ENCODE data around the gene EIF2S2.

Gene EIF2S2

GRCh38 chr20:34090645-34091044, 21.4 kb downstream of the EIF2S2 start:
- in situ Hi-C loops (cut with HindIII; ENCODE audit: low sequenced_read_pairs): no loop called here

GRCh38 chr20:34089655-34090345, 22.2 kb downstream of the EIF2S2 start:
- in situ Hi-C loops (cut with HindIII; ENCODE audit: low sequenced_read_pairs): no loop called here

GRCh38 chr20:34089175-34089479, 22.9 kb downstream of the EIF2S2 start:
- in situ Hi-C loops (cut with HindIII; ENCODE audit: low sequenced_read_pairs): no loop called here

- in situ Hi-C loops (cut with HindIII; ENCODE audit: low sequenced_read_pairs): no loop called here
These were observed 23.5 kb downstream of the EIF2S2 start for GRCh38 chr20:34088305-34089174.

- in situ Hi-C loops (cut with HindIII; ENCODE audit: low sequenced_read_pairs): no loop called here
These were observed 26.5 kb downstream of the EIF2S2 start for GRCh38 chr20:34085544-34086040.

GRCh38 chr20:34084227-34084923, 27.7 kb downstream of the EIF2S2 start:
- in situ Hi-C loops (cut with HindIII; ENCODE audit: low sequenced_read_pairs): no loop called here

GRCh38 chr20:34083781-34084180, 28.3 kb downstream of the EIF2S2 start:
- in situ Hi-C loops (cut with HindIII; ENCODE audit: low sequenced_read_pairs): no loop called here

- in situ Hi-C loops (cut with HindIII; ENCODE audit: low sequenced_read_pairs): no loop called here
These were observed 28.9 kb downstream of the EIF2S2 start for GRCh38 chr20:34083137-34083536.

- in situ Hi-C loops (cut with HindIII; ENCODE audit: low sequenced_read_pairs): no loop called here
These were observed 29.7 kb downstream of the EIF2S2 start for GRCh38 chr20:34082232-34082887.

GRCh38 chr20:34079818-34080217, 32.2 kb downstream of the EIF2S2 start:
- in situ Hi-C loops (cut with HindIII; ENCODE audit: low sequenced_read_pairs): no loop called here

GRCh38 chr20:34078540-34078939, 33.5 kb downstream of the EIF2S2 start:
- in situ Hi-C loops (cut with HindIII; ENCODE audit: low sequenced_read_pairs): no loop called here

- in situ Hi-C loops (cut with HindIII; ENCODE audit: low sequenced_read_pairs): no loop called here
These were observed 35.1 kb downstream of the EIF2S2 start for GRCh38 chr20:34076952-34077351.

- in situ Hi-C loops (cut with HindIII; ENCODE audit: low sequenced_read_pairs): no loop called here
These were observed 36.4 kb downstream of the EIF2S2 start for GRCh38 chr20:34075647-34076046.

- in situ Hi-C loops (cut with HindIII; ENCODE audit: low sequenced_read_pairs): no loop called here
These were observed 37.8 kb downstream of the EIF2S2 start for GRCh38 chr20:34074101-34074760.

GRCh38 chr20:34072778-34073177, 39.3 kb downstream of the EIF2S2 start:
- in situ Hi-C loops (cut with HindIII; ENCODE audit: low sequenced_read_pairs): no loop called here

- in situ Hi-C loops (cut with HindIII; ENCODE audit: low sequenced_read_pairs): no loop called here
These were observed 40.0 kb downstream of the EIF2S2 start for GRCh38 chr20:34072076-34072475.

GRCh38 chr20:34070859-34071258, 41.2 kb downstream of the EIF2S2 start:
- in situ Hi-C loops (cut with HindIII; ENCODE audit: low sequenced_read_pairs): no loop called here

GRCh38 chr20:34070079-34070439, 42.0 kb downstream of the EIF2S2 start:
- in situ Hi-C loops (cut with HindIII; ENCODE audit: low sequenced_read_pairs): no loop called here

- in situ Hi-C loops (cut with HindIII; ENCODE audit: low sequenced_read_pairs): no loop called here
These were observed 42.5 kb downstream of the EIF2S2 start for GRCh38 chr20:34069341-34070078.

- in situ Hi-C loops (cut with HindIII; ENCODE audit: low sequenced_read_pairs): no loop called here
These were observed 44.0 kb downstream of the EIF2S2 start for GRCh38 chr20:34068001-34068400.

Measured in DLD1 (cell line).